Activated T-cell treated with anti-CD3 and anti-CD28 coated beads, Interleukin-2, amount 50 U/mL, for 72 hours (primary cell): Measurements from ENCODE around the gene HERPUD2. TPM values are rescaled to one million over a fixed set of nuclear protein-coding genes. Genes with fewer than 3 reads are reported as not detected.
"Not testable (repeated sequence)": the region's sequence is repeated elsewhere in the genome, so short reads cannot be mapped to it uniquely, and the experiment has no call there.

ENCODE experiments used
- ATAC-seq, 2 donors: fragments of 150-1000 bp; cut with Tn5 transposase; replicated peaks in 1 of 2; 2 replicates each; pipeline ENCODE4 v1.10.0; 2021; ENCODE audit warnings: moderate library complexity in 2 of 2, mild to moderate bottlenecking in 1 of 2
- DNase-seq, 2 donors: peaks; one replicate each; pipeline ENCODE4 v3.0.0; 2021 to 2022; ENCODE audit warnings: mixed read lengths in 1 of 2
- H3K27ac Mint-ChIP-seq: one replicate; pipeline ENCODE4 v1.8.0; 2022; ENCODE audit warnings: mild to moderate bottlenecking, moderate library complexity, mixed read lengths
- H3K27me3 Mint-ChIP-seq: one replicate; pipeline ENCODE4 v1.8.0; 2022; ENCODE audit warnings: low read depth, mixed read lengths
- H3K36me3 Mint-ChIP-seq, 2 donors: one replicate each; pipeline ENCODE4 v1.8.0; 2022; ENCODE audit warnings: mixed read lengths in 2 of 2, mild to moderate bottlenecking in 1 of 2; ENCODE audit not compliant: insufficient read depth in 2 of 2
- H3K4me1 Mint-ChIP-seq: one replicate; pipeline ENCODE4 v1.8.0; 2022; ENCODE audit warnings: low read depth, mixed read lengths
- H3K4me3 Mint-ChIP-seq, 2 donors: one replicate each; pipeline ENCODE4 v1.8.0; 2022; ENCODE audit warnings: mild to moderate bottlenecking in 2 of 2, mixed read lengths in 2 of 2, moderate library complexity in 2 of 2
- H3K9me3 Mint-ChIP-seq, 2 donors: one replicate each; pipeline ENCODE4 v1.8.0; 2022; ENCODE audit warnings: mixed read lengths in 2 of 2
- total RNA-seq, 2 donors: library from RNA; stranded (reverse); gene quantifications; one replicate each; pipeline ENCODE4 v1.2.3, GENCODE V29; 2022

HERPUD2 gene
- total RNA-seq, 2 donors from 2014 or later: 37.5 to 40.4 TPM

DNA sequence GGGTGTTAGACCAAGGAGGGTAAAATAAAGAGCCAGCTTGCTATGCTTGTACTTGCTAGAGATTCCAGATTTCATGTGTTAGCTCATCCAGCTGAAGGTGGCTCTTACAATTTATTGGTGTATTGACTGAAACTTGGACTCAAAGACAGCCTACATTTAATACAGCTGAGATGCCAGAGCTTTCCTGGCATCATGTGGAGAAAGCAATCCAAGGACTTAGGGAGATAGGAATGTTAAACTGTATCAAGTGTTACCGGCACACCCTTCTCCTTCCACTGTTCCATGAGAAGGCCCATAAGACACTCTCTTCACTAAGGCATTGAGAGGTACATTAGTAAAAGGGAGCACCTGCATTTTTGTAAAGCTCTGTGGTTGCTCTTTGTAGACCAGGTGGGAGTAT, 9.3 kb upstream of the HERPUD2 start:
- no peak for DNase-seq
- Mint-ChIP-seq H3K9me3 (no peaks in the 10 kb centered on the region), H3K4me3 (no peak overlapping the region), H3K27ac (no peak overlapping the region), H3K4me1 (peaks cover 26% of the 10 kb centered on the region), H3K27me3 (no peaks in the 10 kb centered on the region), H3K36me3 (no peaks in the 10 kb centered on the region)
- ATAC-seq: no peak

DNA sequence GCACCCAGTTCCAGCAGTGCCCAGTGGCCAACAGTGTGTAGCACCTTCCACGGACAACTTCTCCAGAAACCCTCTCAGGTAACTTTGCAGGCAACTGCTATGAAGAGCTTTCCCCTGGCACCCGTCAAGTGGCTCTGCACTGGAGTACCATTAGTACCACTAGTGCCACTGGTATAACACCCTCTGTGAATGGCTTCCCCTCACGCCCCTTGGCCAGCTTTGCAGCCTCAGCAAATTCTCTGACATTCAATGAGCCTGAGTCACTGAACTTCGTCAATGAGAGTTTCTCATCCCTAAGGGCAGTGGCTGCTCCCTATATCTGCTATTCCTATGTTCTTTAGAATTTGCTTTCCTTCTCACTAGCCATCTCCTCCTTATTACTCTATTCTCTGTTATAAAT, 7.6 kb upstream of the HERPUD2 start:
- no peak for DNase-seq
- no peak overlapping the region for H3K27ac Mint-ChIP-seq
- H3K9me3 Mint-ChIP-seq: no peaks in the 10 kb centered on the region
- no peak overlapping the region for H3K4me3 Mint-ChIP-seq
- no peaks in the 10 kb centered on the region for H3K27me3 Mint-ChIP-seq
- H3K36me3 Mint-ChIP-seq: no peaks in the 10 kb centered on the region
- H3K4me1 Mint-ChIP-seq: peaks cover 25% of the 10 kb centered on the region
- no peak for ATAC-seq

DNA sequence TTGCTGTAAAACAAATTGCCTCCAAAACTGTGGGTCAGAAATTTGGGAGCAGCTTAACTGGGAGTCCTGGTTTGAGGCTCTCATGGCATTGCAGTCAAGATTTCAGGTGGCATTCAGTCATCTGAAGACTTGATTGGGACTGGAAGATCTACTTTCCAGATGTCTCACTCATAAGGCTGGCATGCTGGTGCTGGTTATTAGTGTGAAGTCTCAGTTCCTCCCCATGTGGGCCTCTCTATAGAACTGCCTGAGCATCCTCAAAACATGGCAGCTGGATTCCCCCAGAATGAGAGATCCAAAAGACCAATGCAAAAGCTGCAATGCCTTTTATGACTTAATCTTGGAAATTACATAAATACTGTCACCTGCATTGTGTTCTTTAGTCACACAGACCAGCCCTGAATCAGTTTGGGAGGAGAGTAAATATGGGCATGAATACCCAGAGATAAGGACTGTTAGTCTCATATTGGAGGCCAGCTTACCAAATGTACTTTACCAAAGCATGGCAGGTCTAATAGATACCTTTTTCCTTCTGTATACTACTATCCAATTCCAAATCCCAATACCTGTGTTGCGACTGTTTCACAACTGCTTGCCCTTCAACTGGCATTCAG, 6.5 kb upstream of the HERPUD2 start:
- ATAC-seq (peak; percentile 56 to 78), DNase-seq (peak in 1 of 2 donors; percentile 19)
- Mint-ChIP-seq H3K4me1 (peaks cover 34% of the 10 kb centered on the region), H3K27ac (no peak overlapping the region), H3K4me3 (no peak overlapping the region), H3K9me3 (peaks cover 0 to 2% of the 10 kb centered on the region in 2 donors), H3K36me3 (peaks cover 3 to 9% of the 10 kb centered on the region in 2 donors), H3K27me3 (no peaks in the 10 kb centered on the region)

- ATAC-seq (no peak), DNase-seq (no peak)
- Mint-ChIP-seq H3K27ac (peak overlapping the region; percentile 17), H3K4me1 (peaks cover 39% of the 10 kb centered on the region), H3K27me3 (no peaks in the 10 kb centered on the region), H3K4me3 (peak overlapping the region in 1 of 2 donors; percentile 35), H3K36me3 (peaks cover 3 to 9% of the 10 kb centered on the region in 2 donors), H3K9me3 (peaks cover 0 to 2% of the 10 kb centered on the region in 2 donors)
Observed at GRCh38 chr7:35700865-35701264, 5.9 kb upstream of the HERPUD2 start.

- Mint-ChIP-seq H3K36me3 (peaks cover 6 to 12% of the 10 kb centered on the region in 2 donors), H3K27ac (peak overlapping the region; percentile 71), H3K9me3 (peaks cover 0 to 2% of the 10 kb centered on the region in 2 donors), H3K4me3 (peak overlapping the region in 1 of 2 donors; percentile 35), H3K4me1 (peaks cover 43% of the 10 kb centered on the region), H3K27me3 (no peaks in the 10 kb centered on the region)
- ATAC-seq (peak; percentile 22 to 53), DNase-seq (no peak)
Observed at GRCh38 chr7:35700333-35700732, 5.4 kb upstream of the HERPUD2 start.

DNA sequence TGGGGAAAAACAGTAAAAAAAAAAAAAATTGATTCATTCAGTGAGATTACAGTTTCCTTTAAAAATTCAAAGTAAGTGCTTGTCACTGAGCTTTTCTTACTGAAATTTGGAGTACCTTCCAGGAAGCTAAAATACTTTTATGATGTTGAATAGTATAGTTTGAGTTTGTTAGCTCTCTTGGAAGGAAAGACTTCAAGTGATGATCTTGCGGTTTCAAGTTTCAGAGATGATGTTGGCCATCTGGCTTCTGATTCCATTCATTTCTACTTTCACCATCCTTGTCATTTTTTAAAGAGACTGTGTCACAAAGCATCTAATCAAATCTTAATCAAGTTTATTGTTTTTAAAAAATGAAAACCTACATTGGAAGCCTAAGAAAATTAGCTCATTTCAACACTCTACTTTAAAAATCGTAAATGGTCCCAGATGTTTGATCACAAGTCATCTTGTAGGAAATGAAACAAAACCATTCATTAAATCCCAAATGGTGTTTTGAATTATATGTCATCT, 4.9 kb upstream of the HERPUD2 start:
- no peak for ATAC-seq
- Mint-ChIP-seq H3K4me1 (peaks cover 43% of the 10 kb centered on the region), H3K4me3 (peak overlapping the region in 1 of 2 donors; percentile 35), H3K9me3 (peaks cover 0 to 2% of the 10 kb centered on the region in 2 donors), H3K27me3 (no peaks in the 10 kb centered on the region), H3K27ac (peak overlapping the region; percentile 71), H3K36me3 (peaks cover 7 to 13% of the 10 kb centered on the region in 2 donors)
- DNase-seq: no peak

GRCh38 chr7:35698382-35698781, 3.4 kb upstream of the HERPUD2 start:
- H3K27ac Mint-ChIP-seq, H3K9me3 Mint-ChIP-seq, DNase-seq, H3K4me3 Mint-ChIP-seq, H3K27me3 Mint-ChIP-seq, ATAC-seq: not testable (repeated sequence)
- H3K4me1 Mint-ChIP-seq: peaks cover 50% of the 10 kb centered on the region
- H3K36me3 Mint-ChIP-seq: peaks cover 14 to 15% of the 10 kb centered on the region in 2 donors

- peaks cover 14 to 15% of the 10 kb centered on the region in 2 donors for H3K36me3 Mint-ChIP-seq
Observed at GRCh38 chr7:35697414-35698175, 2.7 kb upstream of the HERPUD2 start.

GRCh38 chr7:35695987-35696386, 1.1 kb upstream of the HERPUD2 start:
- Mint-ChIP-seq H3K4me3 (peak overlapping the region; percentile 88 to 97), H3K27me3 (no peaks in the 10 kb centered on the region), H3K36me3 (peaks cover 14 to 15% of the 10 kb centered on the region in 2 donors), H3K4me1 (peaks cover 64% of the 10 kb centered on the region), H3K9me3 (peaks cover 0 to 2% of the 10 kb centered on the region in 2 donors), H3K27ac (peak overlapping the region; percentile 90)
- ATAC-seq (no peak), DNase-seq (no peak)

More at GRCh38 chr7:35697414-35698175, 2.7 kb upstream of the HERPUD2 start:
- no peak overlapping the region for H3K27ac Mint-ChIP-seq
- H3K4me1 Mint-ChIP-seq: peaks cover 58% of the 10 kb centered on the region
- H3K9me3 Mint-ChIP-seq: peaks cover 0 to 2% of the 10 kb centered on the region in 2 donors
- ATAC-seq (no peak), DNase-seq (no peak)
- H3K4me3 Mint-ChIP-seq: peak overlapping the region in 1 of 2 donors; percentile 88
- H3K27me3 Mint-ChIP-seq: no peaks in the 10 kb centered on the region

DNA sequence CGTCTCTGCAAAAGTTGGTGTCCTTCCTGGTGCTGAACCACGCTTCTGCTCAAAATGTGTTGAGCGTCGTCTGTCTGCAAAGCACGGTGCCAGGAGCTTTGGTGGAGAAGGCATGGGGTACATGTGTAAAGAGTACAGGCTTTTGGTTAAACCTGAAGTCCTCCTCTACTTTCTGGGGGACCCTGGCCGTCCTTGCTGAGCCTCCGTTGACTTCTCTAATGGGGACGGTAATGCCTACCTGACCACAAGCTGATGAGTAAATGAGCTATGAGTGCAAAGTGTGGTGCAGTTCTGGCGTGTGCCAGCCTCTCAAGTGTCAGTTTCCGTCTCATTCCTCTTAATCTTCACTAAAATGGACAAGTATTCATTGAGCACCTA, 527 bp upstream of the HERPUD2 start:
- Mint-ChIP-seq H3K27ac (peak overlapping the region; percentile 90), H3K27me3 (no peaks in the 10 kb centered on the region), H3K4me3 (peak overlapping the region; percentile 88 to 97), H3K36me3 (peaks cover 15 to 16% of the 10 kb centered on the region in 2 donors), H3K4me1 (peaks cover 64% of the 10 kb centered on the region), H3K9me3 (peaks cover 0 to 2% of the 10 kb centered on the region in 2 donors)
- DNase-seq: peak in 1 of 2 donors; percentile 35
- peak; percentile 42 to 43 for ATAC-seq

- ATAC-seq (peak; percentile 4 to 16), DNase-seq (peak; percentile 27 to 41)
- H3K4me3 Mint-ChIP-seq: peak overlapping the region; percentile 88 to 97
- H3K27ac Mint-ChIP-seq: peak overlapping the region; percentile 91
- peaks cover 15 to 16% of the 10 kb centered on the region in 2 donors for H3K36me3 Mint-ChIP-seq
- peaks cover 0 to 2% of the 10 kb centered on the region in 2 donors for H3K9me3 Mint-ChIP-seq
- peaks cover 64% of the 10 kb centered on the region for H3K4me1 Mint-ChIP-seq
- no peaks in the 10 kb centered on the region for H3K27me3 Mint-ChIP-seq
Observed at GRCh38 chr7:35694161-35694783, 663 bp downstream of the HERPUD2 start.

DNA sequence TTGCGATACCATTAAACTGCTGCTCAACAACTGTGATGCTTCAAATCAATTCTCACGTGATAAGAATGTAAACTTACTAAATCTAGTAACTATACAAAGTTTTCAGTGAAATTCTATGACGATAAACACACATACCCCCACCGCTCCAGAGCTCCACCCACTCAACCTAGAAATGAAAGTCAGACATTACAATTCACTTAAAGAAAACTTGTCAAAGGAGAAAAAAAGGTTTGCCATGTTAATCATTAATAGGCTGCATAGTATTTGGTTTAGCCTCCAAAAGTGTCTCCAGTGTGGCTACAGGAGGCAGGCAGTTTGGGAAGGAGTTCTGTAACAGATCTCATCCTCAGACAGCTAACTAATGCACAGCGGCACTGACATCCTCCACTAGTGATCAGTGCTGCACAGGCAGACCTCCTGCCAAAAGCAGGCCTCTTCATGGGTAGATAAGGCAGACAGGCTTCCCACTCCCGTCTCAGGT, 3.1 kb downstream of the HERPUD2 start:
- peaks cover 0 to 2% of the 10 kb centered on the region in 2 donors for H3K9me3 Mint-ChIP-seq
- peak overlapping the region; percentile 88 to 97 for H3K4me3 Mint-ChIP-seq
- peak overlapping the region; percentile 91 for H3K27ac Mint-ChIP-seq
- H3K36me3 Mint-ChIP-seq: peaks cover 15% of the 10 kb centered on the region in 2 donors
- H3K27me3 Mint-ChIP-seq: no peaks in the 10 kb centered on the region
- ATAC-seq (peak; percentile 33 to 34), DNase-seq (peak; percentile 37 to 44)
- peaks cover 84% of the 10 kb centered on the region for H3K4me1 Mint-ChIP-seq
